HepG2 (cell line): ENCODE results near the gene AKAP12.

Experiments used
- CBX2 ChIP-seq, 2 experiments: fragments of 200-600 bp in 1 of 2; sonication (generic); formaldehyde crosslinking in 1 of 2; IDR thresholded peaks; 2 replicates each; pipeline versions ENCODE4 v1.7.0 to v1.8.1; 2018 to 2022; ENCODE audit warnings: low read depth in 2 of 2, low read length in 1 of 2, mild to moderate bottlenecking in 1 of 2, missing genetic modification reagents in 1 of 2
- CHCHD3 ChIP-seq: sonication (generic); formaldehyde crosslinking; IDR thresholded peaks from 2 replicates; pipeline ENCODE4 v1.8.0; 2022; ENCODE audit warnings: mild to moderate bottlenecking, missing genetic modification reagents, moderate library complexity
- CREM ChIP-seq, 2 experiments: sonication (generic) in 1 of 2; formaldehyde crosslinking in 1 of 2; IDR thresholded peaks; 2 replicates each; pipeline versions ENCODE4 v1.4.0 to v1.6.1; 2016 to 2020; ENCODE audit warnings: antibody characterized with exemption in 1 of 2, mild to moderate bottlenecking in 1 of 2, missing genetic modification reagents in 1 of 2
- GTF2F1 ChIP-seq: fragments of 150-350 bp; IDR thresholded peaks from 2 replicates; pipeline ENCODE4 v1.6.1; 2014; ENCODE audit warnings: low read length
- HOXA3 ChIP-seq: sonication (generic); formaldehyde crosslinking; IDR thresholded peaks from 2 replicates; pipeline ENCODE4 v1.5.0; 2020; ENCODE audit warnings: missing genetic modification reagents
- MAFG ChIP-seq: sonication (generic); formaldehyde crosslinking; IDR thresholded peaks from 2 replicates; pipeline ENCODE4 v1.5.1; 2020; ENCODE audit warnings: mild to moderate bottlenecking, missing genetic modification reagents
- SIX4 ChIP-seq: sonication (generic); formaldehyde crosslinking; IDR thresholded peaks from 2 replicates; pipeline ENCODE4 v1.4.0; 2020; ENCODE audit warnings: missing genetic modification reagents
- ZBTB43 ChIP-seq: sonication (generic); formaldehyde crosslinking; conservative IDR thresholded peaks from 2 replicates; pipeline ENCODE4 v1.4.0; 2020; ENCODE audit warnings: missing genetic modification reagents
- ZFAT ChIP-seq: sonication (generic); formaldehyde crosslinking; conservative IDR thresholded peaks from 2 replicates; pipeline ENCODE4 v1.8.1; 2023; ENCODE audit warnings: missing genetic modification reagents, inconsistent platforms
- ZNF143 ChIP-seq: sonication (generic); formaldehyde crosslinking; IDR thresholded peaks from 2 replicates; pipeline ENCODE4 v1.4.0; 2020; ENCODE audit warnings: missing genetic modification reagents
- ZNF484 ChIP-seq: sonication (generic); formaldehyde crosslinking; IDR thresholded peaks from 2 replicates; pipeline ENCODE4 v1.5.1; 2020; ENCODE audit warnings: mild to moderate bottlenecking, low read depth, missing genetic modification reagents, borderline replicate concordance
- ZNF747 ChIP-seq: sonication (generic); formaldehyde crosslinking; IDR thresholded peaks from 2 replicates; pipeline ENCODE4 v1.8.1; 2023; ENCODE audit warnings: missing genetic modification reagents, mild to moderate bottlenecking, borderline replicate concordance
- TF ChIP-seq, protein P1 (sequence below): sonication (generic); formaldehyde crosslinking; IDR thresholded peaks from 2 replicates; pipeline ENCODE4 v1.5.0; 2020; ENCODE audit warnings: mild to moderate bottlenecking, missing genetic modification reagents, moderate library complexity
- TF ChIP-seq, protein P2 (sequence below): IDR thresholded peaks from 2 replicates; pipeline ENCODE4 v1.6.1; 2012; ENCODE audit warnings: inconsistent platforms

- TF ChIP-seq HOXA3 (CRISPR knock-in tag) (no peak), CHCHD3 (CRISPR knock-in tag) (no peak), ZNF747 (CRISPR knock-in tag) (no peak), CBX2 (IDR thresholded peaks at IDR 0.05; ENCODE audit: low read depth, low read length) (no peak), CBX2 (CRISPR knock-in tag; IDR thresholded peaks at IDR 0.05; ENCODE audit: low read depth) (no peak), MAFG (CRISPR knock-in tag) (no peak), ZFAT (CRISPR knock-in tag) (no peak), ZNF484 (CRISPR knock-in tag) (no peak), ZNF143 (CRISPR knock-in tag) (no peak), SIX4 (no peak), CREM (IDR thresholded peaks at IDR 0.05) (no peak), CREM (CRISPR knock-in tag; IDR thresholded peaks at IDR 0.05) (no peak), GTF2F1 (no peak), ZBTB43 (no peak)
- TF ChIP-seq, protein P1, sequence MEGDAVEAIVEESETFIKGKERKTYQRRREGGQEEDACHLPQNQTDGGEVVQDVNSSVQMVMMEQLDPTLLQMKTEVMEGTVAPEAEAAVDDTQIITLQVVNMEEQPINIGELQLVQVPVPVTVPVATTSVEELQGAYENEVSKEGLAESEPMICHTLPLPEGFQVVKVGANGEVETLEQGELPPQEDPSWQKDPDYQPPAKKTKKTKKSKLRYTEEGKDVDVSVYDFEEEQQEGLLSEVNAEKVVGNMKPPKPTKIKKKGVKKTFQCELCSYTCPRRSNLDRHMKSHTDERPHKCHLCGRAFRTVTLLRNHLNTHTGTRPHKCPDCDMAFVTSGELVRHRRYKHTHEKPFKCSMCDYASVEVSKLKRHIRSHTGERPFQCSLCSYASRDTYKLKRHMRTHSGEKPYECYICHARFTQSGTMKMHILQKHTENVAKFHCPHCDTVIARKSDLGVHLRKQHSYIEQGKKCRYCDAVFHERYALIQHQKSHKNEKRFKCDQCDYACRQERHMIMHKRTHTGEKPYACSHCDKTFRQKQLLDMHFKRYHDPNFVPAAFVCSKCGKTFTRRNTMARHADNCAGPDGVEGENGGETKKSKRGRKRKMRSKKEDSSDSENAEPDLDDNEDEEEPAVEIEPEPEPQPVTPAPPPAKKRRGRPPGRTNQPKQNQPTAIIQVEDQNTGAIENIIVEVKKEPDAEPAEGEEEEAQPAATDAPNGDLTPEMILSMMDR (CRISPR knock-in tag): no peak
- TF ChIP-seq, protein P2, sequence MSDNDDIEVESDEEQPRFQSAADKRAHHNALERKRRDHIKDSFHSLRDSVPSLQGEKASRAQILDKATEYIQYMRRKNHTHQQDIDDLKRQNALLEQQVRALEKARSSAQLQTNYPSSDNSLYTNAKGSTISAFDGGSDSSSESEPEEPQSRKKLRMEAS: no peak
Measured at GRCh38 chr6:151306269-151306783, 66.6 kb downstream of the AKAP12 start.
